ENCODE data around the gene DENND4C.

DNA sequence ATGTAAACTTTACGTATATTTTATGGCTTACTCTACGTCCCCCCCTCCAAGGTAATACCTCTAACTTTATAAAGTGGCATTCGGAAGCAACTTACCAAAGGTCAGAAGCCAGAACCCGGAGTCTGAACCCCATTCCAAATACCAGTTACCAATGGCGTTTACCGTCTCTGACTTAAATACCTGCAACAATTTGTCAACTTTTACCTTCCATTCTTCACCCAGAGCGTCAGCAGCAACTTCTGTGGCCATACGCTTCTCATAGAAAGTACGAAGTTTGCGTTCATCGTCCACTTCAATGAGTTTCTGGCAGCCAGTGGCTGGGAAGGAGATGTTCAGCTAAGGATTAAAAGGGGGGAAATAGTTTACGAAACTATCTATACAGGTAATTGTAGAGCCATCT lies 148.8 kb downstream of the DENND4C start:
- TF ChIP-seq CTCF (IDR thresholded peaks at IDR 0.05) = no peak
- no peak for TF ChIP-seq POLR2A (IDR thresholded peaks at IDR 0.05)
